ENCODE measurements around the gene CACUL1.
"Not testable (repeated sequence)": the region's sequence is repeated elsewhere in the genome, so short reads cannot be mapped to it uniquely, and the experiment has no call there.

CACUL1 gene

DNA sequence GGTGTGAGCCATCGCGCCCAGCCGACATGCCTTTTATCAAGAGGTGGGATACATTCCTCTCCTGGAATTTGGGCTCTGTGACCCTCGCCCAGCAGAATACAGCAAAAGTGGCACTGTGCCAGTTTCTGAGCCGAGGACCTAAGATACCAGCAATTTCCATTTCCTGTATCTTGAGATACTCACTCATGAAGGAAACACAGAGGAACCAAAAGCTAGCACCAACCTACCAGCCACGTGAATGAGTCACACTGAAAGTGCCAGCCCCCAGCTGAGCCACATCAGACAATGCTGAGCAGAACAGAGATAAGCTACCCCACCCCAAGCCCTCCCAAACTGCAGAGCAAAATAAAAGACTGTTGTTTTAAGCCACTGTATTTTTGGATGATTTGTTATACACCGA lies 56.3 kb downstream of the CACUL1 start:
- Histone ChIP-seq H3K36me3 (ENCODE audit: control insufficient read depth, insufficient read depth, low read length) (no peaks in the 10 kb centered on the region), H3K9me3 (ENCODE audit: control insufficient read depth, low read length) (no peaks in the 10 kb centered on the region), H3K9ac (ENCODE audit: low read length) (no peak overlapping the region), H3K27me3 (ENCODE audit: control insufficient read depth, insufficient read depth, low read length) (no peaks in the 10 kb centered on the region), H3K4me3 (ENCODE audit: low read length) (no peak overlapping the region), H3K4me1 (ENCODE audit: control insufficient read depth, insufficient read depth, low read length) (no peaks in the 10 kb centered on the region)

DNA sequence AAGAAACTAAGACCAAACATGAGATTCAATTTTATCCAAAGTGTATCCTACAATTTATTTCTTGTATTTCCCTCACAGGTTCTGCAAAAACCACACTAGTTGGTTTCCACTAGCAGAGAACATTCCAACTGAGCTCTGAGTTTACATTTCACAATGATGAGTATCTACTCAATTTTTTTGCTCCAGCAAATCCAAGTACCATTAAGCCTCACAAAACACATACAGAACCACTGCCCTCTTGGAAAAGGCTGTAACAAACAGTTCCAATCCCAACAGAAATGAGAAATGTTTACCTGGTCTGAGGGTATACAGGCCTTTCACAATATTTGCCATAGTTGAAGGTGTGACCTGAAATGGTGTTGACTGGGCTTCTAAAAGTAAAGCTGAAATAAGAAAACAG lies 59.9 kb downstream of the CACUL1 start:
- H3K9ac ChIP-seq (ENCODE audit: low read length), result no peak overlapping the region
- H3K9me3 ChIP-seq (ENCODE audit: control insufficient read depth, low read length), result no peaks in the 10 kb centered on the region
- H3K36me3 ChIP-seq (ENCODE audit: control insufficient read depth, insufficient read depth, low read length), result no peaks in the 10 kb centered on the region
- no peaks in the 10 kb centered on the region for H3K4me1 ChIP-seq (ENCODE audit: control insufficient read depth, insufficient read depth, low read length)
- H3K27me3 ChIP-seq (ENCODE audit: control insufficient read depth, insufficient read depth, low read length), result no peaks in the 10 kb centered on the region
- H3K4me3 ChIP-seq (ENCODE audit: low read length), result no peak overlapping the region

DNA sequence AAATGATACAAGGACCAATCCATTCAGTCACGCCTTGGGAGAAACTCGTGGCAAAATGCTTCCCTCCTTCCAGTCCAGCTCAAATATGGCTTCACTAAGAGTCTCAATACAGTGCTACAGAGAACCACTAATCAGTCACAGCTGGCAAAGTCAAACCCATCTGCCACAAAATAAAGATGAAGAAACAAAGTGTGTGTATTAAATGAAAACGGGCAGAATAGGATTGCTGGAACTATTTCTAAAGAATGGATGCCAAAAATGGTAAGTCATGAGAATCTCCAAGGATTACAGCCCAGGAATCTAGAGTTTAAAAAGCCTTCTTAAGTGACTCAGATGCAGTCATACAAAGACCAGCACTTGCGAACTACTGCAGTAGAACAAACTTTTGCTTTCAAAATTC lies 61.9 kb downstream of the CACUL1 start:
- no peaks in the 10 kb centered on the region for H3K9me3 ChIP-seq (ENCODE audit: control insufficient read depth, low read length)
- no peaks in the 10 kb centered on the region for H3K36me3 ChIP-seq (ENCODE audit: control insufficient read depth, insufficient read depth, low read length)
- no peaks in the 10 kb centered on the region for H3K27me3 ChIP-seq (ENCODE audit: control insufficient read depth, insufficient read depth, low read length)
- H3K4me1 ChIP-seq (ENCODE audit: control insufficient read depth, insufficient read depth, low read length), result no peaks in the 10 kb centered on the region
- no peak overlapping the region for H3K4me3 ChIP-seq (ENCODE audit: low read length)
- H3K9ac ChIP-seq (ENCODE audit: low read length), result no peak overlapping the region

DNA sequence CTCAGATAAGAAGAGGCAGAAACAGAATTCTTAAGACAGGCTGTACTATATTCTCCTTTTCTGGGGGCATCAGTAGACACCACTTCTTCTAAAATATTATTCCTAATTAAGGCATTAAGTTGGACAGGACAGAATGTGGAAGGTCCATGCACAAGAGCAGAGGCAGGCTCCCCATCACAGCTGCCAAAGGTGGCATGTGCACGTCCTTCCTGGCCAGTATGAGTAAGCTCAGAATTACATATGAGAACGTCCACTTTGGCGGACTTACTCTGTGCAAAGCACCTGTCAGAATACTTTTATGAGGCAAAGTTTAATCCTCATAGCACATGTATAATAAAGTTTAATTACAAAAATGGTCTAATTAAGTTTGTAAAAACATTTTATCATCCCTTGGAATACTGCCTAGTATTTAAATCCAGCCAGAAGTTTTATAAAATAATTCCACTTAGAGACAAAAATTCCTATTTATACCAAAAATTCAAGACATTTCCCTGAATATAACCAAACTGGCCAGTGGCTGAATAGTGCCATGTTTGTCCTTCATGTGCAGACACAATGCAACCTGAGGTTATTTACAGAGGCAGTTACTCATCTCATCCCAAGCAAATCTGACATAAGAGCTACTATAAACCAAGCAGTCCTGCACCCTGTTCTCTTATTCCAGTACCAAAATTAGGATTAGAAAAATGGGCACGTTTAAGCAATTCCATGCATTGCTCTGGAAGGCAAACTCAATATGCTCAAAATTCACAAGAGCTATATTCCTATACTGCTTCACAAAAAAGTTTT lies 65.5 kb downstream of the CACUL1 start:
- no peaks in the 10 kb centered on the region for H3K27me3 ChIP-seq (ENCODE audit: control insufficient read depth, insufficient read depth, low read length)
- no peaks in the 10 kb centered on the region for H3K4me1 ChIP-seq (ENCODE audit: control insufficient read depth, insufficient read depth, low read length)
- H3K9me3 ChIP-seq (ENCODE audit: control insufficient read depth, low read length), result no peaks in the 10 kb centered on the region
- H3K9ac ChIP-seq (ENCODE audit: low read length), result no peak overlapping the region
- H3K4me3 ChIP-seq (ENCODE audit: low read length), result no peak overlapping the region
- no peaks in the 10 kb centered on the region for H3K36me3 ChIP-seq (ENCODE audit: control insufficient read depth, insufficient read depth, low read length)

DNA sequence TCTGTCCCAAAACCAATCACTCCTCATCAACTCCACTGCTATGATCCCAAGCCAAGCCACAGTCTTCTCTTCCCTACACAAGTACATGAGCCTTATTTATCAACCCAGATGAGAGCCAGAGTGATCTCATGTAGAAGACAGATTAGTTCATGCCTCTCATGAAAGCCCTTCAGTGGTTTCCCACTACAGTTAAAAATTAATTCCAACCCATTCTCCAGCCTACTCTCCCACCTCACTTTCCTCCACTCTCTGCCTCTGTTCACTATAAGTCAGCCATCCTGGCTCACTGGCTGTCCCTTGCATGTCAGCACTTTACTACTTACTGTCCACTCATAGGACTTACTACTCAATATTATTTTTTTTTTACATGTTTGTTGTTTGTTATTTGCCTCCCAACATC lies 67.3 kb downstream of the CACUL1 start:
- Histone ChIP-seq H3K27me3 (ENCODE audit: control insufficient read depth, insufficient read depth, low read length) (no peaks in the 10 kb centered on the region), H3K36me3 (ENCODE audit: control insufficient read depth, insufficient read depth, low read length) (no peaks in the 10 kb centered on the region), H3K9ac (ENCODE audit: low read length) (no peak overlapping the region), H3K9me3 (ENCODE audit: control insufficient read depth, low read length) (no peaks in the 10 kb centered on the region), H3K4me3 (ENCODE audit: low read length) (no peak overlapping the region), H3K4me1 (ENCODE audit: control insufficient read depth, insufficient read depth, low read length) (no peaks in the 10 kb centered on the region)

DNA sequence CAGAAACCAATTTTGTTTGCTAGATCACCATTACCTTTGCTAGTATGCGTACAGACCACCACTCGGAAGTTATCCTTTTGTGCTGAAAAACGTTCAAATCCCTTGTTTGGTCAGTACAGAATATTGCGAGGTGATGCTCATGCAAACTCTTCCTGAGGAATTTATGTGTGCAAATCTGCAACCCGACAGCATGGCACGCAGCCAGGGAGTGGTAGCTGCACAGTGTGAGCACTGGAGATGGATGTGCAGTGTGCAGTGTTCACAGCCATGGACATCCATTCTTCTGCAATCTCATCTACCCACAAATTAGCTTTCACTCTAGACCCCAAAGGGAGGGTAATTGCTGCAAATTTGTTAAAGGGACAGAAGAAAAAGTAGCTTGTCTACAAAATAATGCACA lies 72.2 kb downstream of the CACUL1 start:
- Histone ChIP-seq H3K9ac (ENCODE audit: low read length) (no peak overlapping the region), H3K36me3 (ENCODE audit: control insufficient read depth, insufficient read depth, low read length) (no peaks in the 10 kb centered on the region), H3K4me3 (ENCODE audit: low read length) (no peak overlapping the region), H3K9me3 (ENCODE audit: control insufficient read depth, low read length) (no peaks in the 10 kb centered on the region), H3K4me1 (ENCODE audit: control insufficient read depth, insufficient read depth, low read length) (no peaks in the 10 kb centered on the region), H3K27me3 (ENCODE audit: control insufficient read depth, insufficient read depth, low read length) (no peaks in the 10 kb centered on the region)

DNA sequence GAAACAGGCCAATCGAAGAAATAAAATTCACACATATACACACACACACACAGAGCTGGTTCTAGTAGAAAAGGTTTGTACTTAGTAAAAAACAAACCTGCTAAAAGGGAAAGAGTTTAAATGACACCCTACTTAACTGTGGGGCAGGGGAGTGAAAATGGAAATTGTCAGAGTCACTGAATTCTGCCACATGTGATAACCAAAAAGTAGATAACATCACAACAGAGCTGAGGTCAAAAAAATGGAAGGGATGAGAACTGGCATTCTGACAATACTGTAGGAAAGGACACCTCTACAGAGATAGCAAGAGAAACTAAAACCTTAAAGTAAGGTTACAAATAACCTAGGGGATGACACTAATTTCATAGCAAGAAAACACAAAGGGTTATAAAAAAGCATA lies 74.6 kb downstream of the CACUL1 start:
- Histone ChIP-seq H3K27me3 (ENCODE audit: control insufficient read depth, insufficient read depth, low read length) (no peaks in the 10 kb centered on the region), H3K36me3 (ENCODE audit: control insufficient read depth, insufficient read depth, low read length) (no peaks in the 10 kb centered on the region), H3K9me3 (ENCODE audit: control insufficient read depth, low read length) (no peaks in the 10 kb centered on the region), H3K4me3 (ENCODE audit: low read length) (no peak overlapping the region), H3K9ac (ENCODE audit: low read length) (no peak overlapping the region), H3K4me1 (ENCODE audit: control insufficient read depth, insufficient read depth, low read length) (no peaks in the 10 kb centered on the region)

DNA sequence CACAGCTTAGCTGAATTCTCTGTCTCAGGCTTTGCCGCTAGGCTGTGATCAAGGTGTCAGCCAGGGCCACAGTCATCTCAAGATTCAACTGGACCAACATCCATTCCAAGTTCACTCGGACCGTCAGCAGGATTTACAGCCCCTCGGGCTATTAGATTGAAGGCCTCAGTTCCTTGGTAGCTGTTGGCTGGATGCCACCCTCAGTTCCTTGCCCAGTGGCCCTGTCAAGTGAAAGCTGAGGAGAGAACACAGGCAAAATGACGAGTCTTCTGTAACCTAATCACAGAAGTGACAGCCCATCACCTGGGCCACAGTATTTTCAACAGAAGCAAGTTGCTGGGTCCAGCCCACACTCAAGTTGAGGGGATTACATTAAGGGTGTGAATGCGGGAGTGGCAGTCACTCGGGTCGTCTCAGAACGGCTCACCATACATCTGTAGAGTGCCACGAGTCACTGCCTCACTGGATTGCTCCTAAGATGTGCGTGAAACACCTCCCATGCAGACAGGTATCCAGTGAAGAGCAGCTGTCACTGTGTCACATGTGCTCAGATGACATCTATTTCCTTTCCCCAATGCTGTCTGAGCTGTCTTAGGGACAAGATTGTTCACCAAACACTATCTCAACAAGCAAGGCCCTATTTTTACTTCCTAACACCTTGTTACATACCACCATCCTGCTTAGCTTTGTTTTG lies 80.4 kb downstream of the CACUL1 start:
- Histone ChIP-seq H3K4me1 (ENCODE audit: control insufficient read depth, insufficient read depth, low read length) (no peaks in the 10 kb centered on the region), H3K9ac (ENCODE audit: low read length) (no peak overlapping the region), H3K9me3 (ENCODE audit: control insufficient read depth, low read length) (no peaks in the 10 kb centered on the region), H3K4me3 (ENCODE audit: low read length) (no peak overlapping the region), H3K27me3 (ENCODE audit: control insufficient read depth, insufficient read depth, low read length) (no peaks in the 10 kb centered on the region), H3K36me3 (ENCODE audit: control insufficient read depth, insufficient read depth, low read length) (no peaks in the 10 kb centered on the region)

DNA sequence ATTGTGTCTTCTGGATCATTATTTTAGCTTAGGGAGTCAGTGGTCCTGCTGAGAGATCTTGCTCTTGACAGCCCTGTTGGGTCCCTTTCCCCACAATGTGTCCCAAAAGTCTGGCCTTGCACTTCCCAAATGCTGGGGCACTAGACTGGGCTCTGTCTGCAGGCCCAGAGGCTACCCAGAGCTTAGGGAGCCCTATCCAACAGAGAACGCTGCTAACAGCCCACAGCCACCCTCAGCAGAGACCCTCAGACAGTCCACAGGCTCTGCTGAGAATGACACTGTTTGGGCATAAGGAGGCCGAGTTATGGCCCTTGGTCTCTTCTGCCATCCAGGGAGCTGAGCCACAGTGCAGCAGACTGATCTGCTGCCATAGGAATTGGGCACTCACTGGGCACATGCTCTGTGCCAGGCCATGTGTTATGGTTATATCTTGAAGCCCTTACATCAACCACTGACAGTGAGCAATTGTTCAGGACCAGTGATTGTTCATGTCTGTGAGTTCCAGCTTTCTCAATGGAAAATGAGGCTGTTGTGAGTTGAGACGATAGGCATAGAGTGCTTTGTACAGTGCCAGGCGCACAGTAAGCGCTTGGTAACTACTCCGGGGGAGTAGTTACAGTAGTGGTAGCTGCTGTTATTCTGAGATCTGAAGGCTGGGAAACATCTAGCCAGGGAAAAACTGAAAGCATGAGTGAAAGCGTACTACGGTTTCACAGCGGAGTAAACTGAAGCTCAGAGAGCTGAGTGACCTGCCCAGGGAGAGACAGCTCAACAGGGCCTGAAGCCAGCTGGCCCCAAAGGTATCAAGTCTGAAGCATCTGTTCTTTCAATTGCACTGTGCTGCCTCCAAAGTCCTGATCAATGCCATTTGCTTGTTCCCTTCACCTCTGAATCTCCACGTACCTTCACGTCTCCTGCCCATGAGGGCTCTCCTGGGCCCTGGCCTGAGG lies 81.7 kb downstream of the CACUL1 start:
- H3K9me3 ChIP-seq (ENCODE audit: control insufficient read depth, low read length), result no peaks in the 10 kb centered on the region
- no peak overlapping the region for H3K4me3 ChIP-seq (ENCODE audit: low read length)

DNA sequence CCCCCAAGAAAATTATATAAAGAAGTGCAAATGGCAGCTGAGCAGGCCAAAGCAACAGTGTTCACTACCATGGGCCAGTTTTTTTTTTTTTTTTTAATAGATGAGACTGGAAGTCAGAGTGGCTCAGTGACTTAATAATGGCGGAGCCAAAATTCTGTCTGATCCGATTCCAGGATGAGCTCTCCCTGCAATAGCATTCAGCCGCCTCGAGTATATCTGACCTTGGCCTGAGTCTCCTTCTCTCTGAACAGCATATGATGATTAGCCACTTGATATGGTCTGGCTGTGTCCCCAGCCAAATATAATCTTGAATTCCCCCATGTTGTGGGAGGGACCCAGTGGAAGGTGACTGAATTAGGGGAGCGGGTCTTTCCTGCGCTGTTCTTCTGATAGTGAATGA lies 82.6 kb downstream of the CACUL1 start:
- H3K27me3 ChIP-seq (ENCODE audit: control insufficient read depth, insufficient read depth, low read length), result no peaks in the 10 kb centered on the region
- H3K9me3 ChIP-seq (ENCODE audit: control insufficient read depth, low read length), result no peaks in the 10 kb centered on the region
- H3K36me3 ChIP-seq (ENCODE audit: control insufficient read depth, insufficient read depth, low read length), result no peaks in the 10 kb centered on the region
- no peak overlapping the region for H3K4me3 ChIP-seq (ENCODE audit: low read length)
- H3K4me1 ChIP-seq (ENCODE audit: control insufficient read depth, insufficient read depth, low read length), result no peaks in the 10 kb centered on the region
- no peak overlapping the region for H3K9ac ChIP-seq (ENCODE audit: low read length)

More for the DNA sequence above, 81.7 kb downstream of the CACUL1 start:
- H3K9ac ChIP-seq (ENCODE audit: low read length), result no peak overlapping the region
- H3K36me3 ChIP-seq (ENCODE audit: control insufficient read depth, insufficient read depth, low read length), result no peaks in the 10 kb centered on the region
- no peaks in the 10 kb centered on the region for H3K27me3 ChIP-seq (ENCODE audit: control insufficient read depth, insufficient read depth, low read length)
- no peaks in the 10 kb centered on the region for H3K4me1 ChIP-seq (ENCODE audit: control insufficient read depth, insufficient read depth, low read length)

DNA sequence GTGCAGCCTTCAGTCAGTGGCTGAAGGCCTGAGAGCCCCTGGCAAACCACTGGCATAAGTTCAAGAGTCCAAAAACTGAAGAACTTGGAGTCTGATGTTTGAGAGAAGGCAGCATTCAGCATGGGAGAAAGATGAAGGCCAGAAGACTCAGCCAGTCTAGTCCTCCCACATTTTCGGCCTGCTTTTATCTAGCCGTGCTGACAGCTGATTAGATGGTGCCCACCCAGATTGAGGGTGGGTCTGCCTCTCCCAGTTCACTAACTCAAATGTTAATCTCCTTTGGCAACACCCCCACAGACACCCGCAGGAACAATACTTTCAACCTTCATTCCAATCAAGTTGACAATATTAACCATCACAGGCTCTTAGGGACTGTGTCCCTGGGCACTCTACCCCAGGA lies 83.5 kb downstream of the CACUL1 start:
- H3K4me3 ChIP-seq (ENCODE audit: low read length); H3K9ac ChIP-seq (ENCODE audit: low read length); H3K27me3 ChIP-seq (ENCODE audit: control insufficient read depth, insufficient read depth, low read length); H3K36me3 ChIP-seq (ENCODE audit: control insufficient read depth, insufficient read depth, low read length); H3K4me1 ChIP-seq (ENCODE audit: control insufficient read depth, insufficient read depth, low read length); H3K9me3 ChIP-seq (ENCODE audit: control insufficient read depth, low read length): not testable (repeated sequence)
